Chondrocyte (in vitro differentiated cells): ENCODE data around the gene P2RY8. TPM values are rescaled to one million over a fixed set of nuclear protein-coding genes. Genes with fewer than 3 reads are reported as not detected.

Source experiments
- DNase-seq: peaks from one replicate; pipeline ENCODE4 v3.0.0; 2021; ENCODE audit warnings: mixed read lengths, low spot score
- H3K27ac Mint-ChIP-seq: one replicate; pipeline ENCODE4 v1.8.0; 2021; ENCODE audit warnings: mild to moderate bottlenecking, moderate library complexity, mixed read lengths; ENCODE audit not compliant: unreplicated experiment
- H3K27me3 Mint-ChIP-seq: 2 replicates; pipeline ENCODE4 v1.8.0; 2021; ENCODE audit warnings: low read depth, mixed read lengths
- H3K36me3 Mint-ChIP-seq: 2 replicates; pipeline ENCODE4 v1.8.0; 2021; ENCODE audit warnings: low read depth, mixed read lengths
- H3K4me1 Mint-ChIP-seq: 2 replicates; pipeline ENCODE4 v1.8.0; 2021; ENCODE audit warnings: low read depth, mild to moderate bottlenecking, mixed read lengths
- H3K4me3 Mint-ChIP-seq: one replicate; pipeline ENCODE4 v1.8.0; 2021; ENCODE audit warnings: mild to moderate bottlenecking, moderate library complexity, mixed read lengths; ENCODE audit not compliant: unreplicated experiment
- H3K9me3 Mint-ChIP-seq: 2 replicates; pipeline ENCODE4 v1.8.0; 2021; ENCODE audit warnings: low read depth, mixed read lengths
- CTCF ChIP-seq: fragments of 200-600 bp; sonication (generic); IDR thresholded peaks from 2 replicates; pipeline ENCODE4 v1.5.0; 2021; ENCODE audit warnings: antibody characterized with exemption, mild to moderate bottlenecking, moderate library complexity
- total RNA-seq: library from RNA; stranded (reverse); gene quantifications from 3 replicates; pipeline ENCODE4 v1.2.1, GENCODE V29; 2021

The P2RY8 gene
- total RNA-seq, 1 donor from 2014 or later = not detected

- peaks cover 37% of the 10 kb centered on the region for H3K36me3 Mint-ChIP-seq
- no peak for TF ChIP-seq CTCF
- no peak overlapping the region for H3K4me3 Mint-ChIP-seq
- H3K9me3 Mint-ChIP-seq = peaks cover 21% of the 10 kb centered on the region
- no peak overlapping the region for H3K27ac Mint-ChIP-seq
- peak; percentile 34 for DNase-seq
- no peaks in the 10 kb centered on the region for H3K4me1 Mint-ChIP-seq
- no peaks in the 10 kb centered on the region for H3K27me3 Mint-ChIP-seq
Measured at GRCh38 chrX:1424147-1424851, 112.7 kb downstream of the P2RY8 start.

- no peak for TF ChIP-seq CTCF
- Mint-ChIP-seq H3K36me3 (peaks cover 37% of the 10 kb centered on the region), H3K27ac (no peak overlapping the region), H3K4me3 (no peak overlapping the region), H3K27me3 (no peaks in the 10 kb centered on the region), H3K4me1 (no peaks in the 10 kb centered on the region), H3K9me3 (peaks cover 21% of the 10 kb centered on the region)
- peak; percentile 17 for DNase-seq
Measured at GRCh38 chrX:1423215-1423614, 113.8 kb downstream of the P2RY8 start.

- no peaks in the 10 kb centered on the region for H3K4me1 Mint-ChIP-seq
- H3K4me3 Mint-ChIP-seq = no peak overlapping the region
- no peak for DNase-seq
- no peaks in the 10 kb centered on the region for H3K27me3 Mint-ChIP-seq
- no peak overlapping the region for H3K27ac Mint-ChIP-seq
- H3K36me3 Mint-ChIP-seq = peaks cover 32% of the 10 kb centered on the region
- TF ChIP-seq CTCF = no peak
- H3K9me3 Mint-ChIP-seq = peaks cover 21% of the 10 kb centered on the region
Measured at GRCh38 chrX:1422135-1422465, 114.9 kb downstream of the P2RY8 start.

- Mint-ChIP-seq H3K27me3 (no peaks in the 10 kb centered on the region), H3K9me3 (peaks cover 21% of the 10 kb centered on the region), H3K4me1 (no peaks in the 10 kb centered on the region), H3K4me3 (no peak overlapping the region), H3K36me3 (peaks cover 28% of the 10 kb centered on the region), H3K27ac (no peak overlapping the region)
- peak; percentile 42 for DNase-seq
- no peak for TF ChIP-seq CTCF
Measured at GRCh38 chrX:1421433-1422134, 115.4 kb downstream of the P2RY8 start.

GRCh38 chrX:1420371-1420770 lies 116.6 kb downstream of the P2RY8 start:
- no peaks in the 10 kb centered on the region for H3K27me3 Mint-ChIP-seq
- DNase-seq = peak; percentile 80
- no peak overlapping the region for H3K4me3 Mint-ChIP-seq
- TF ChIP-seq CTCF = no peak
- peaks cover 21% of the 10 kb centered on the region for H3K9me3 Mint-ChIP-seq
- H3K27ac Mint-ChIP-seq = no peak overlapping the region
- H3K4me1 Mint-ChIP-seq = no peaks in the 10 kb centered on the region
- H3K36me3 Mint-ChIP-seq = peaks cover 28% of the 10 kb centered on the region
